Retinal pigment epithelial cell (primary cell): ENCODE data around the gene PHLDA1.

Experiments
- DNase-seq: peaks from one replicate; pipeline ENCODE4 v3.0.0-alpha.2; 2010; ENCODE audit warnings: low read depth
- H3K4me3 ChIP-seq: 2 replicates; pipeline ENCODE4 v1.5.1; 2011; ENCODE audit warnings: mild to moderate bottlenecking, low read length, control low read depth, moderate library complexity
- CTCF ChIP-seq: conservative IDR thresholded peaks from 2 replicates; pipeline ENCODE4 v1.5.1; 2011; ENCODE audit warnings: low read depth, low read length, control low read depth, inconsistent platforms

Gene PHLDA1

GRCh38 chr12:76018672-76019071 is 12.9 kb downstream of the PHLDA1 start:
- no peak for DNase-seq
- H3K4me3 ChIP-seq = no peak overlapping the region
- TF ChIP-seq CTCF = no peak

GRCh38 chr12:76018111-76018510 is 13.5 kb downstream of the PHLDA1 start:
- TF ChIP-seq CTCF = no peak
- peak; percentile 93 for DNase-seq
- H3K4me3 ChIP-seq = no peak overlapping the region

- no peak for DNase-seq
- H3K4me3 ChIP-seq = no peak overlapping the region
- TF ChIP-seq CTCF = no peak
These were observed 17.6 kb downstream of the PHLDA1 start for GRCh38 chr12:76014007-76014406.

GRCh38 chr12:76013603-76014002 is 18.0 kb downstream of the PHLDA1 start:
- TF ChIP-seq CTCF = no peak
- no peak for DNase-seq
- no peak overlapping the region for H3K4me3 ChIP-seq

GRCh38 chr12:76012644-76013043 is 18.9 kb downstream of the PHLDA1 start:
- H3K4me3 ChIP-seq = no peak overlapping the region
- no peak for TF ChIP-seq CTCF
- no peak for DNase-seq

GRCh38 chr12:76010732-76011458 is 20.7 kb downstream of the PHLDA1 start:
- TF ChIP-seq CTCF = no peak

GRCh38 chr12:76008428-76008827 is 23.1 kb downstream of the PHLDA1 start:
- DNase-seq = no peak
- no peak for TF ChIP-seq CTCF
- no peak overlapping the region for H3K4me3 ChIP-seq

More at GRCh38 chr12:76010732-76011458, 20.7 kb downstream of the PHLDA1 start:
- no peak overlapping the region for H3K4me3 ChIP-seq
- no peak for DNase-seq
